Measurements from ENCODE around the gene SETD7. TPM values are rescaled to one million over a fixed set of nuclear protein-coding genes. Genes with fewer than 3 reads are reported as not detected.

Gene SETD7
- total RNA-seq, 4 donors from 2014 or later, result 9.3 to 37.1 (median 16.0) TPM

GRCh38 chr4:139593091-139593564, 37.1 kb upstream of the SETD7 start:
- Histone ChIP-seq H3K36me3 (no peaks in the 10 kb centered on the region), H3K4me3 (no peak overlapping the region), H3K27me3 (no peaks in the 10 kb centered on the region), H3K9me3 (no peaks in the 10 kb centered on the region), H3K27ac (no peak overlapping the region), H3K4me1 (no peaks in the 10 kb centered on the region)
- DNase-seq, result no peak
- TF ChIP-seq POLR2A (IDR thresholded peaks at IDR 0.05) (no peak), CTCF (IDR thresholded peaks at IDR 0.05) (no peak)

DNA sequence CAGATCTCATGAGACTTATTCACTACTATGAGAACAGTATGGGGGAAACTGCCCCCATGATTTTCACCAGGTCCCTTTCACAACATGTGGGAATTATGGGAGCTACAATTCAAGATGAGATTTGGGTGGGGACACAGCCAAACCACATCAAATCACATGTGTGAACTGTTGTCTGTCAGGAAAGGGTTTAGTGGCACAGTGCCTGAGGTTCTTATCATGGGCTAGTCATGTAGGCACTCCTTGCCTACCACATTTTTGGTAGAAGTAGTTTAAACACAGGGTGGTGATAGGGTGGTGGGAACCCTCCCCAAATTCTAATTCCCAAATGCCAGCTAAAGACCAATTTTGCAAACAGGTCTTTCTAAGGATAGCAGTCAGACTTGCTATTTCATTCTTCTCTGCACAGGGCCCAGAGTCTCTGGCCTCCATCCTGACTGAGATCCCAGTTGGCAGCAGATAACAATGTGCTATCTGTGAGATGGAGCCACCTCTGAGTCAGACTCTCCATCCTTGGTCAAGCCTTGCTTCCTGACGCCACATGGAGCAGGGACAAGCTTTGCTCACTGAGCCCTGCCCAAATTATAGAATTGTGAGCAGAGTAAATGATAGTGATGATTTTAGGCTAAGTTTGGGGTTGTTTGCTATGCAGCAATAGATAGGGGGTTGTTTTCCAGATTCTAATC, 33.5 kb upstream of the SETD7 start:
- no peak overlapping the region for H3K27ac ChIP-seq
- H3K4me1 ChIP-seq, result no peaks in the 10 kb centered on the region
- H3K27me3 ChIP-seq, result no peaks in the 10 kb centered on the region
- DNase-seq, result no peak
- no peak for TF ChIP-seq POLR2A (IDR thresholded peaks at IDR 0.05)
- no peaks in the 10 kb centered on the region for H3K9me3 ChIP-seq
- no peak overlapping the region for H3K4me3 ChIP-seq
- no peaks in the 10 kb centered on the region for H3K36me3 ChIP-seq

DNA sequence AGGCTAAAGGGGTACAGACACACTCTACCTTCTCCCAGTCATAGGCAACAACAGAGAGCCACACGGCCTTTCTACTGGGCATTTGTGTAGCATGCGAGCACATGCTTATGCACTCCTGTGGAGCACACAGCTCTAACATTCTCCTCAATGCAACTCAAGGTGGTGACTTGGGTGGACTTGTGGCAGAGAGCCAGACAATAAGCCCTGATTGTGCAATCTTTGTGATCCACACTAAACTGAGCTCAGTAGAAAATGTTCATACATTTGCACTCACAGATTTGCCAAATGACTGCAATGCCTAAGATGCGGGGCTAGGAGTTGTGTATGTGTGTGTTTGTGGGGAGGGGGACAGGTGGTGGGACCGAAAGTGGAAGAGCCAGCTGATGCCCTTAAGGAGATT, 31.4 kb upstream of the SETD7 start:
- H3K4me1 ChIP-seq, result no peaks in the 10 kb centered on the region
- H3K9me3 ChIP-seq, result no peaks in the 10 kb centered on the region
- H3K36me3 ChIP-seq, result no peaks in the 10 kb centered on the region
- H3K27me3 ChIP-seq, result no peaks in the 10 kb centered on the region
- no peak for TF ChIP-seq POLR2A (IDR thresholded peaks at IDR 0.05)
- TF ChIP-seq CTCF (IDR thresholded peaks at IDR 0.05), result no peak
- DNase-seq, result no peak
- no peak overlapping the region for H3K4me3 ChIP-seq
- no peak overlapping the region for H3K27ac ChIP-seq

- Histone ChIP-seq H3K9me3 (no peaks in the 10 kb centered on the region), H3K4me3 (no peak overlapping the region), H3K27ac (no peak overlapping the region), H3K4me1 (no peaks in the 10 kb centered on the region), H3K27me3 (no peaks in the 10 kb centered on the region), H3K36me3 (no peaks in the 10 kb centered on the region)
- no peak for DNase-seq
- TF ChIP-seq CTCF (IDR thresholded peaks at IDR 0.05) (no peak), POLR2A (IDR thresholded peaks at IDR 0.05) (no peak)
These were observed 29.5 kb upstream of the SETD7 start for GRCh38 chr4:139585473-139585872.

GRCh38 chr4:139584784-139585183, 28.8 kb upstream of the SETD7 start:
- Histone ChIP-seq H3K27me3 (no peaks in the 10 kb centered on the region), H3K36me3 (no peaks in the 10 kb centered on the region), H3K4me3 (no peak overlapping the region), H3K27ac (no peak overlapping the region), H3K4me1 (no peaks in the 10 kb centered on the region), H3K9me3 (no peaks in the 10 kb centered on the region)
- TF ChIP-seq POLR2A (IDR thresholded peaks at IDR 0.05) (no peak), CTCF (IDR thresholded peaks at IDR 0.05) (no peak)
- DNase-seq, result no peak

DNA sequence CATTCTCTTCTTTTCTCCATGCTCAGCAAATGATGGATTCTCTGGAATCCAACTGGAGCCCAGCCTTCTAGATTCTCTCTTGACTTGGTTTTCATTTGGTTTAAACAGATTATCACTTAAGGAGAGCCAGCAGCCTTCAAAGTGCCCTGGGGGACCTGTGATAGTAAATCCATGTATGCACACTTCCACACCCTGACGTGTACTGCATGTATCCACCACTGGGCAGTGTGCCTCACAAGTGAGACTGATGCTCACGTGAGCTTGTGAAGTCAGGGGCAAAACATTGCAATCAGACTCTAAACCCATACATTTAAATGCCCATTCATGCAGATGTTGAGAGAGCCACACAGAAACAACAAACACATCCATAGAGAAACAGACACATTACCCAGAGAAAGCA, 28.0 kb upstream of the SETD7 start:
- no peak for DNase-seq
- H3K36me3 ChIP-seq, result no peaks in the 10 kb centered on the region

More for the DNA sequence above, 28.0 kb upstream of the SETD7 start:
- no peak overlapping the region for H3K27ac ChIP-seq
- H3K4me3 ChIP-seq, result no peak overlapping the region
- TF ChIP-seq CTCF (IDR thresholded peaks at IDR 0.05) (no peak), POLR2A (IDR thresholded peaks at IDR 0.05) (no peak)
- no peaks in the 10 kb centered on the region for H3K27me3 ChIP-seq
- no peaks in the 10 kb centered on the region for H3K4me1 ChIP-seq
- H3K9me3 ChIP-seq, result no peaks in the 10 kb centered on the region

Data from Peyer's patch (tissue), 4 donors.